ENCODE data around the gene JMY. TPM values are rescaled to one million over a fixed set of nuclear protein-coding genes. Genes with fewer than 3 reads are reported as not detected.

The JMY gene
- total RNA-seq, 1 experiment from 2014 or later, result 15.2 TPM

- peaks cover 3% of the 10 kb centered on the region; the same call in 1 of the 2 replicates for H3K4me1 ChIP-seq (ENCODE audit: insufficient read depth, low read length)
- H4K20me1 ChIP-seq (ENCODE audit: control insufficient read depth, insufficient read depth, insufficient read length), result no peaks in the 10 kb centered on the region
- H4K8ac ChIP-seq (replicated peaks; ENCODE audit: insufficient read length, low read depth, low read length), result no peak overlapping the region
- H3K23ac ChIP-seq (ENCODE audit: insufficient read length, low read depth, low read length), result no peak overlapping the region
- H3K14ac ChIP-seq (ENCODE audit: insufficient read depth, low read length), result no peak overlapping the region
- no peak overlapping the region for H2AFZ ChIP-seq (ENCODE audit: low read length)
- no CpG with 5 or more reads among the region's 5 CpGs for WGBS (ENCODE audit: extremely low coverage, insufficient read length, low lambda C conversion rate)
- Mint-ChIP-seq H3K4me3 (no peak overlapping the region), H3K9me3 (no peaks in the 10 kb centered on the region; a peak in 1 of 5 replicates), H3K27ac (peak overlapping the region in 2 of 3 experiments; percentile 1 to 84; a peak in 4 of 7 replicates), H3K27me3 (ENCODE audit: low read depth) (0 out of 2 replicates have a peak, but pooled peaks cover 4% of the 10 kb centered on the region), H3K36me3 (ENCODE audit: insufficient read depth in 1 of 3, low read depth in 3 of 3) (peaks cover 0 to 5% (median 2%) of the 10 kb centered on the region in 3 experiments; a peak in 3 of 7 replicates), H3K4me1 (peaks cover 32 to 42% of the 10 kb centered on the region in 2 experiments)
- no peak overlapping the region for H4K91ac ChIP-seq (ENCODE audit: insufficient read length, low read depth, low read length)
- no peak overlapping the region for H3K4me2 ChIP-seq (ENCODE audit: insufficient read depth, insufficient read length, low read length)
- H2BK5ac ChIP-seq (ENCODE audit: insufficient read length, low read length), result no peak overlapping the region
- H3K9ac ChIP-seq (ENCODE audit: extremely low read depth, insufficient read length, low read length), result no peak overlapping the region
- no peak for DNase-seq
- no peak overlapping the region for H4K5ac ChIP-seq (ENCODE audit: insufficient read length, low read depth, low read length)
- peaks cover 7% of the 10 kb centered on the region for H3K23me2 ChIP-seq (ENCODE audit: insufficient read length, low read depth, low read length, poor library complexity, severe bottlenecking)
- H3T11ph ChIP-seq (ENCODE audit: low read length), result no peak overlapping the region
- H3K27me3 ChIP-seq (ENCODE audit: insufficient read depth, low read length), result no peaks in the 10 kb centered on the region
- no peak overlapping the region for H2BK15ac ChIP-seq (ENCODE audit: low read depth, low read length)
- H3K27ac ChIP-seq (ENCODE audit: insufficient read length, low read depth, low read length), result no peak overlapping the region
- H2AK5ac ChIP-seq (ENCODE audit: insufficient read length, low read length), result no peak overlapping the region
- no peaks in the 10 kb centered on the region for H3K9me3 ChIP-seq (ENCODE audit: control insufficient read depth, low read depth, low read length)
- no peak overlapping the region for H2BK12ac ChIP-seq (ENCODE audit: insufficient read length, low read depth, low read length)
- no peak for TF ChIP-seq CTCF (conservative IDR thresholded peaks at IDR 0.05)
- no peak overlapping the region for H3K18ac ChIP-seq (ENCODE audit: insufficient read length, low read depth, low read length)
- H2BK20ac ChIP-seq (ENCODE audit: low read depth, low read length, poor library complexity, severe bottlenecking), result no peak overlapping the region
- no peak overlapping the region for H2BK120ac ChIP-seq (ENCODE audit: low read depth, low read length, poor library complexity, severe bottlenecking)
- H3K79me2 ChIP-seq (ENCODE audit: insufficient read depth, low read length), result peaks cover 7% of the 10 kb centered on the region; the same call in 1 of the 2 replicates
- no peak overlapping the region for H3K4ac ChIP-seq (ENCODE audit: low read depth, low read length)
- H3K56ac ChIP-seq (ENCODE audit: insufficient read length, low read depth, low read length), result no peak overlapping the region
- no peaks in the 10 kb centered on the region for H3K79me1 ChIP-seq (ENCODE audit: insufficient read depth, low read depth, low read length, poor library complexity, severe bottlenecking)
Observed at GRCh38 chr5:79242242-79243039, 6.5 kb downstream of the JMY start.
